Kidney (tissue), 14 donors: ENCODE data around the gene MYO19. TPM values are rescaled to one million over a fixed set of nuclear protein-coding genes. Genes with fewer than 3 reads are reported as not detected.

Source experiments
- DNase-seq, 5 donors: peaks; one replicate each; pipeline ENCODE4 v3.0.0-alpha.2; 2013 to 2020
- FAIRE-seq: peaks from 2 replicates; lab custom pipeline; 2012; peaks lifted over from hg19 to GRCh38; lab: Jason Lieb, UNC
- H3K27ac ChIP-seq, 2 donors: one replicate each; pipeline ENCODE4 v1.7.0; 2013; ENCODE audit warnings: low read depth in 2 of 2, low read length in 2 of 2, inconsistent platforms in 1 of 2
- H3K27me3 ChIP-seq: one replicate; pipeline ENCODE4 v1.7.1; 2013; ENCODE audit warnings: low read length, inconsistent platforms; ENCODE audit not compliant: control insufficient read depth, insufficient read depth
- H3K36me3 ChIP-seq, 3 donors: one replicate each; pipeline versions ENCODE4 v1.7.0 to v1.7.1; 2013; ENCODE audit warnings: low read length in 3 of 3, control low read depth in 1 of 3, inconsistent platforms in 1 of 3; ENCODE audit not compliant: insufficient read depth in 3 of 3, control insufficient read depth in 2 of 3
- H3K4me1 ChIP-seq, 3 donors: one replicate each; pipeline versions ENCODE4 v1.7.0 to v1.7.1; 2013; ENCODE audit warnings: low read length in 3 of 3, inconsistent platforms in 1 of 3, low read depth in 1 of 3; ENCODE audit not compliant: control insufficient read depth in 2 of 3, insufficient read depth in 2 of 3
- H3K4me3 ChIP-seq, 3 donors: one replicate each; pipeline versions ENCODE4 v1.7.0 to v1.8.1; 2013; ENCODE audit warnings: low read length in 3 of 3, control low read depth in 1 of 3, inconsistent platforms in 1 of 3
- H3K9ac ChIP-seq, 3 donors: one replicate each; pipeline versions ENCODE4 v1.7.0 to v1.7.1; 2013; ENCODE audit warnings: low read length in 3 of 3, control low read depth in 1 of 3, inconsistent platforms in 1 of 3
- H3K9me3 ChIP-seq, 3 donors: one replicate each; pipeline versions ENCODE4 v1.7.0 to v1.7.1; 2013; ENCODE audit warnings: low read length in 3 of 3, control low read depth in 1 of 3, inconsistent platforms in 1 of 3; ENCODE audit not compliant: control insufficient read depth in 2 of 3, insufficient read depth in 1 of 3
- CTCF ChIP-seq: IDR thresholded peaks from 3 replicates; pipeline ENCODE4 v1.5.1; 2012; ENCODE audit warnings: mild to moderate bottlenecking, moderate library complexity, borderline replicate concordance; ENCODE audit not compliant: insufficient read depth; ENCODE audit errors: extremely low read depth
- intact Hi-C: fragments of 100-400 bp; cut with DNase I; formaldehyde crosslinking; loops from one replicate; pipeline ENCODE4 v1.11.1; 2022
- polyA plus RNA-seq: library from polyadenylated mRNA; stranded (reverse); fragments of 350-450 nt; fragmentation: Illumina TruSeq; extraction: RNeasy Lipid Tissue Mini Kit (QIAGEN cat#74804); gene quantifications from one replicate; pipeline ENCODE4 v1.2.3, GENCODE V29; 2014; ENCODE audit warnings: low read depth, low replicate concordance; ENCODE audit not compliant: insufficient read depth
- total RNA-seq: library from RNA; stranded (reverse); fragmentation: NEBNext Ultra II Directional; extraction: Animal tissue kit (Norgen Biotek cat#: 25700); gene quantifications from one replicate; pipeline ENCODE4 v1.2.1, GENCODE V29; 2021
- donor health status: control.
- donor health status: control.
- donor health status: control.
- donor health status: control.
- donor health status: control.
- donor health status: DM: yes; HTN: yes; CAD: no.
- donor health status: Normal renal cell carcinoma (clear cell type).

The MYO19 gene
- total and polyA plus RNA-seq, 2 donors from 2014 or later, result 28.9 to 74.7 TPM

- FAIRE-seq (no peak), DNase-seq (peak; percentile 63 to 91 (median 83))
- Histone ChIP-seq H3K27ac (peak overlapping the region; percentile 97 to 98), H3K27me3 (no peaks in the 10 kb centered on the region), H3K4me1 (peaks cover 0 to 6% (median 3%) of the 10 kb centered on the region in 3 donors), H3K36me3 (peaks cover 0 to 14% (median 8%) of the 10 kb centered on the region in 3 donors), H3K9ac (peak overlapping the region; percentile 67 to 93 (median 91)), H3K4me3 (peak overlapping the region; percentile 86 to 96 (median 89)), H3K9me3 (no peaks in the 10 kb centered on the region)
- intact Hi-C loops, result no loop called here
- TF ChIP-seq CTCF, result peak; percentile 29
These were observed 481 bp downstream of the MYO19 start for GRCh38 chr17:36533935-36534839.

DNA sequence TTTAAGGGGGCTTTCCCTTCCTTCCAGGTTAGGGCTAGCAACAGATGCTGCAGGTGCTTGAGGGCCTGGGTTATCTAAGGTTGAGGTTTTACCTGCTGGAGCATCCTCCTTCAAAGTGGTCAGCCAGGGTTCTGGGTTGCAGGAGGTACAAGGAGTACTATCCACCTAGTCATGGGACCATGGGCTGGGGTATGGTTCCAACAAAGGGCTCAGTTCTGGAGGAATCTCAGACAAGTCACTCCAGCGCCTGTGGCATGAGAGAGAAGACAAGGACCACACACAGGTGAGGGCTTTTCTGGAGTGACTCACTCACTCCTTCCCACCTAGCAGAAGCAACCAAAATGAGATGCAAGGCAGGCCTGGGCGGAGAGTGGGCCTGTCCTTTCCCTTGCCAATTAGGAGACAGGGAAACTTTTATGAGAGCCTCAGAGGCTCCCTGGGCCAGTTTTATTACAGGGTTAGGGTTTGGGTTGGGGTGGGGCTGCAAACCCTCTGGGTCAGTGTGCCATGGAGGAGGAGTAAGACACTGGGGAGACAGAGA, 2.2 kb downstream of the MYO19 start:
- H3K9me3 ChIP-seq, result no peaks in the 10 kb centered on the region
- DNase-seq (no peak), FAIRE-seq (no peak)
- TF ChIP-seq CTCF, result no peak
- H3K27me3 ChIP-seq, result no peaks in the 10 kb centered on the region
- H3K9ac ChIP-seq, result no peak overlapping the region
- peaks cover 0 to 18% (median 17%) of the 10 kb centered on the region in 3 donors for H3K36me3 ChIP-seq
- no peak overlapping the region for H3K4me3 ChIP-seq
- H3K4me1 ChIP-seq, result peaks cover 0 to 6% (median 3%) of the 10 kb centered on the region in 3 donors
- intact Hi-C loops, result no loop called here
- no peak overlapping the region for H3K27ac ChIP-seq

GRCh38 chr17:36529121-36529520, 5.5 kb downstream of the MYO19 start:
- FAIRE-seq (no peak), DNase-seq (no peak)
- H3K4me3 ChIP-seq, result no peak overlapping the region
- H3K9ac ChIP-seq, result no peak overlapping the region
- TF ChIP-seq CTCF, result no peak
- intact Hi-C loops, result no loop called here
- no peaks in the 10 kb centered on the region for H3K27me3 ChIP-seq
- H3K9me3 ChIP-seq, result no peaks in the 10 kb centered on the region
- H3K36me3 ChIP-seq, result peaks cover 0 to 36% (median 30%) of the 10 kb centered on the region in 3 donors
- H3K27ac ChIP-seq, result no peak overlapping the region
- peaks cover 0 to 3% (median 0%) of the 10 kb centered on the region in 3 donors for H3K4me1 ChIP-seq
